GM12878 (cell line): Measurements from ENCODE around the gene CYP4F11. TPM values are rescaled to one million over a fixed set of nuclear protein-coding genes. Genes with fewer than 3 reads are reported as not detected.

Experiments
- ATAC-seq: fragments of 200-7000 bp; cut with Tn5 transposase; 3 replicates; pipeline ENCODE4 v1.9.1; 2020; ENCODE audit warnings: mild to moderate bottlenecking, moderate library complexity
- BruUV-seq: library from RNA; stranded (reverse); fragments of 400-500 nt; replicated peaks from 2 replicates; lab custom pipeline; 2021; lab: Mats Ljungman, UMichigan
- CTCF ChIA-PET: fragments of 300-600 bp; sonication (Branson Sonifier 250); formaldehyde crosslinking; extraction: SDS; loops from one replicate; lab custom pipeline; 2021; ENCODE audit warnings: inconsistent platforms; lab: Yijun Ruan, JAX
- POLR2A ChIA-PET: fragments of 350-600 bp; formaldehyde crosslinking; extraction: SDS; loops from one replicate; lab custom pipeline; 2021; ENCODE audit warnings: inconsistent platforms; lab: Charles Lee
- RAD21 ChIA-PET: fragments of 300-600 bp; sonication (Branson Sonifier 250); formaldehyde crosslinking; loops from one replicate; lab custom pipeline; 2023; ENCODE audit warnings: antibody characterized with exemption; ENCODE audit not compliant: unreplicated experiment; lab: Charles Lee
- SMC1A ChIA-PET: fragments of 300-600 bp; sonication (Branson Sonifier 250); formaldehyde crosslinking; loops from one replicate; lab custom pipeline; 2023; ENCODE audit not compliant: unreplicated experiment, uncharacterized antibody; lab: Charles Lee
- DNase-seq: peaks from one replicate; pipeline ENCODE4 v3.0.0-alpha.2; 2011; ENCODE audit warnings: low read depth, low spot score
- FAIRE-seq: peaks from 3 replicates; lab custom pipeline; 2011; peaks lifted over from hg19 to GRCh38; lab: Jason Lieb, UNC
- H2AFZ ChIP-seq: 2 replicates; pipeline ENCODE4 v1.6.0; 2011; ENCODE audit warnings: low read depth, low read length, control low read depth; ENCODE audit not compliant: control insufficient read depth
- H3K27ac ChIP-seq: 2 replicates; pipeline ENCODE4 v1.5.1; 2011; ENCODE audit warnings: control low read depth; ENCODE audit not compliant: control insufficient read depth, insufficient read depth
- H3K27me3 ChIP-seq, 2 experiments: replicated peaks in 1 of 2; 2 replicates each; pipeline versions ENCODE4 v1.6.0 to v1.6.1; 2011; ENCODE audit warnings: low read length in 1 of 2; ENCODE audit not compliant: control insufficient read depth in 2 of 2, insufficient read depth in 2 of 2
- H3K36me3 ChIP-seq, 2 experiments: 2 replicates each; pipeline ENCODE4 v1.5.1; 2011; ENCODE audit warnings: low read length in 1 of 2; ENCODE audit not compliant: control insufficient read depth in 2 of 2, insufficient read depth in 2 of 2
- H3K4me1 ChIP-seq: 2 replicates; pipeline ENCODE4 v1.6.1; 2011; ENCODE audit warnings: mild to moderate bottlenecking, low read length, moderate library complexity, mixed read lengths; ENCODE audit not compliant: control insufficient read depth, insufficient read depth
- H3K4me2 ChIP-seq: 2 replicates; pipeline ENCODE4 v1.6.0; 2011; ENCODE audit warnings: control low read depth; ENCODE audit not compliant: control insufficient read depth, insufficient read depth
- H3K4me3 ChIP-seq: fragments of 200-600 bp; sonication (generic); 2 replicates; pipeline ENCODE4 v1.5.1; 2016
- H3K79me2 ChIP-seq: 2 replicates; pipeline ENCODE4 v1.6.0; 2011; ENCODE audit warnings: low read length; ENCODE audit not compliant: control insufficient read depth, insufficient read depth
- H3K9ac ChIP-seq: 2 replicates; pipeline ENCODE4 v1.8.0; 2011; ENCODE audit warnings: low read length, control low read depth, mixed read lengths; ENCODE audit not compliant: control insufficient read depth, insufficient read depth
- H3K9me3 ChIP-seq: replicated peaks from 3 replicates; pipeline ENCODE4 v1.5.1; 2011; ENCODE audit warnings: mild to moderate bottlenecking, low read length; ENCODE audit not compliant: control insufficient read depth, insufficient read depth
- H4K20me1 ChIP-seq: 2 replicates; pipeline ENCODE4 v1.6.0; 2011; ENCODE audit not compliant: control insufficient read depth, insufficient read depth
- BACH1 ChIP-seq: fragments of 450-650 bp; IDR thresholded peaks from 2 replicates; pipeline ENCODE4 v1.6.1; 2017; ENCODE audit warnings: mild to moderate bottlenecking, borderline replicate concordance
- CBFB ChIP-seq: IDR thresholded peaks from 2 replicates; pipeline ENCODE4 v1.6.1; 2016; ENCODE audit warnings: antibody characterized with exemption, low read depth
- EZH2 ChIP-seq: IDR thresholded peaks from 2 replicates; pipeline ENCODE4 v1.6.1; 2012; ENCODE audit warnings: low read depth, mild to moderate bottlenecking, control low read depth, inconsistent platforms, low read length, borderline replicate concordance; ENCODE audit not compliant: control insufficient read depth
- MXI1 ChIP-seq: fragments of 150-350 bp; IDR thresholded peaks from 2 replicates; pipeline ENCODE4 v1.6.1; 2011; ENCODE audit warnings: low read depth, mild to moderate bottlenecking, inconsistent platforms, low read length, improper control_type of control experiment
- POLR2A ChIP-seq: IDR thresholded peaks from 2 replicates; pipeline ENCODE4 v1.6.1; 2011; ENCODE audit warnings: low read depth, mild to moderate bottlenecking, low read length
- SREBF1 ChIP-seq: IDR thresholded peaks from 2 replicates; pipeline ENCODE4 v1.6.1; 2012; ENCODE audit warnings: mild to moderate bottlenecking, low read length
- TARDBP ChIP-seq: IDR thresholded peaks from 2 replicates; pipeline ENCODE4 v1.6.1; 2016; ENCODE audit warnings: borderline replicate concordance
- TCF7 ChIP-seq: IDR thresholded peaks from 2 replicates; pipeline ENCODE4 v1.6.1; 2014; ENCODE audit warnings: antibody characterized with exemption, borderline replicate concordance
- WGBS: methylation state at CpG from one replicate; pipeline ENCODE4 v1.1.6; 2016; ENCODE audit warnings: low lambda C conversion rate; ENCODE audit not compliant: insufficient replicate concordance, insufficient coverage; ENCODE audit errors: missing lambda C conversion rate; 5-methylcytosine and 5-hydroxymethylcytosine counted together
- in situ Hi-C: fragments of 300-500 bp; cut with MboI; formaldehyde crosslinking; loops from 9 replicates; pipeline ENCODE4 v1.14.3; 2018; ENCODE audit warnings: mixed read lengths
- intact Hi-C: fragments of 100-400 bp; cut with micrococcal nuclease; formaldehyde crosslinking; loops from one replicate; pipeline ENCODE4 v1.14.2; 2022; ENCODE audit not compliant: unreplicated experiment
- polyA plus RNA-seq, 11 experiments: library from polyadenylated mRNA; depleted of rRNA in 4 of 11; unstranded in 6 of 11; stranded (reverse) in 5 of 11; fragments of >200 nt; fragmentation: Nextera tagmentation in 4 of 11; fragmentation: Illumina TruSeq in 1 of 11; extraction: Ambion mirVana in 4 of 11; extraction: Trizol in 1 of 11; gene quantifications; 1 replicate in 1 of 11; 2 replicates in 10 of 11; pipeline versions ENCODE4 v1.2.1 to v1.2.3, GENCODE V29; 2011 to 2016; ENCODE audit warnings: inconsistent platforms in 2 of 11, missing spikeins in 2 of 11, low read depth in 1 of 11
- total RNA-seq, 4 experiments: library from RNA; depleted of rRNA in 3 of 4; stranded (reverse); fragments of >200 nt in 3 of 4; fragmentation: Illumina TruSeq in 1 of 4; extraction: Trizol in 1 of 4; gene quantifications; 2 replicates each; pipeline versions ENCODE4 v1.2.1 to v1.2.3, GENCODE V29; 2013 to 2021

The CYP4F11 gene
- total and polyA plus RNA-seq, 10 of the 15 experiments (the other 5 are each of a cell fraction or from before 2014, with no cell fraction given) = not detected

DNA sequence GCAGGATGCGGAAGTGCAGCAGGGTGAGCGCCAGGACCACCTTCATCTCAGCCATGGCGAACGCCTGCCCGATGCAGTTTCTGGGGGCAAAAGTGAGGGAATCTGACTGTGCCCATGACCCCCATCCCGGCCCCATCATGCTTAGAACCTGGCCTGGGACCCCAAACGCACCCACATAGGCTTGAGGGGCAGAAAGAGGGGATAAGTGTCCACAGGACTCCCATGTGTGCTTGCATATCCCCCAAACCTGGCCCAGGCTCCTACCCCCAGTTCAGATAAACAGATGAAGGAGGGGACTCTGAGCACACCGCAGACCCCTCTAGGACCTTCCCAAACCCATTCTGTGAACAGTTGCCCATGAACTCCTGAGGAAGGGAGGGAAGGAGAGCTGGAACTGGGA lies 20.5 kb downstream of the CYP4F11 start (continued):
- TF ChIP-seq MXI1 = no peak

DNA sequence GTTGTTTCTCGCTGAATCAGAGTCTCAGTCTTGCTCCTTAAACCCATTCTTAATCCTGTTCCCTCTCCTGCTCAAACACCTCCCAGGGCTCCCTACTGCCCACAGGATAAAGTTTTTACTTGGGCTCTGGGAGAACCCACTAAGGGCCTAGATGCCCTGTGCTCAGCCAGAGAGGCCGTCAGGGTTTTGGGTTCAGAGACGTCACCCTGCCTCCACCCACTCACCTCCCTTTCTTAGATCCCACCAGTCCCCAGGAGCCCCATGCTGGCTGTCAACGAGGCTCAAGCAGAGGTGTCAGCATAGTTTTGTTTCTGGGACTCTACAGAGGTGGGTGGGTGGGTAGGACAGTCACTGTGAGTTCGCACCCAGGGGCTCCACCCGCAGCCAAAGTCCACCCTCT lies 20.9 kb downstream of the CYP4F11 start:
- Histone ChIP-seq H3K4me1 (no peaks in the 10 kb centered on the region), H2AFZ (no peak overlapping the region), H3K4me2 (no peak overlapping the region), H3K79me2 (no peaks in the 10 kb centered on the region), H3K9me3 (no peaks in the 10 kb centered on the region; the same call in 2 of the 3 replicates), H4K20me1 (no peaks in the 10 kb centered on the region), H3K36me3 (no peaks in the 10 kb centered on the region), H3K27ac (no peak overlapping the region), H3K4me3 (no peak overlapping the region), H3K27me3 (peaks cover 1 to 4% of the 10 kb centered on the region in 2 experiments; a peak in 3 of 4 replicates), H3K9ac (no peak overlapping the region)
- in situ Hi-C loops = no loop called here
- no peak for ATAC-seq
- no peak for TF ChIP-seq TARDBP
- no peak for TF ChIP-seq EZH2
- TF ChIP-seq BACH1 = no peak
- TF ChIP-seq SREBF1 = no peak
- no peak for TF ChIP-seq CBFB
- TF ChIP-seq POLR2A = no peak
- TF ChIP-seq TCF7 = no peak
- BruUV-seq = no TSS peak
- no peak for FAIRE-seq
- POLR2A ChIA-PET = no interaction called here
- 30% methylated on average over 6 of the region's 6 CpGs for WGBS
- intact Hi-C loops = no loop called here
- SMC1A ChIA-PET = no interaction called here
- RAD21 ChIA-PET = no interaction called here
- no peak for DNase-seq
- CTCF ChIA-PET = no interaction called here
